Measurements from ENCODE around the gene CDCA5.

GRCh38 chr11:65120831-65121230 lies 37.0 kb upstream of the CDCA5 start:
- TF ChIP-seq POLR2A (IDR thresholded peaks at IDR 0.05) (no peak), CTCF (IDR thresholded peaks at IDR 0.05) (no peak)
